A549 (cell line): Measurements from ENCODE around the gene KCNQ5.
A peak's percentile ranks its signal among the peaks of the same experiment; 100 is the strongest.

Source experiments
- ATOH8 ChIP-seq: fragments of 250-450 bp; sonication (Bioruptor Pico); IDR thresholded peaks from 2 replicates; pipeline ENCODE4 v1.5.0; 2020; ENCODE audit warnings: low read depth, mild to moderate bottlenecking, moderate library complexity
- CHD2 ChIP-seq: fragments of 150-350 bp; IDR thresholded peaks from 2 replicates; pipeline ENCODE4 v1.6.1; 2014; ENCODE audit warnings: low read length; ENCODE audit not compliant: partially characterized antibody
- CTCF ChIP-seq: fragments of >200 bp; sonication (Bioruptor Twin); formaldehyde crosslinking; IDR thresholded peaks from 3 replicates; pipeline ENCODE4 v1.5.1; 2016
- EHMT2 ChIP-seq: fragments of 200-600 bp; sonication (generic); IDR thresholded peaks from 2 replicates; pipeline ENCODE4 v1.6.1; 2016; ENCODE audit warnings: antibody characterized with exemption, low read depth, mild to moderate bottlenecking, moderate library complexity
- EP300 ChIP-seq, 2 experiments: fragments of >200 bp; sonication (Bioruptor Twin); formaldehyde crosslinking; IDR thresholded peaks; 2 replicates in 1 of 2; 3 replicates in 1 of 2; pipeline ENCODE4 v1.6.1; 2016 to 2017
- ESRRA ChIP-seq: fragments of 150-350 bp; IDR thresholded peaks from 2 replicates; pipeline ENCODE4 v1.6.1; 2014; ENCODE audit warnings: mild to moderate bottlenecking, low read length, borderline replicate concordance
- GATA3 ChIP-seq: IDR thresholded peaks from 2 replicates; pipeline ENCODE4 v1.6.1; 2012; ENCODE audit warnings: borderline replicate concordance
- HMGXB4 ChIP-seq: fragments of 250-450 bp; sonication (Bioruptor Pico); IDR thresholded peaks from 2 replicates; pipeline ENCODE4 v1.5.0; 2021; ENCODE audit warnings: mild to moderate bottlenecking, moderate library complexity, borderline replicate concordance
- JUN ChIP-seq, 2 experiments: fragments of >200 bp; sonication (Bioruptor Twin); formaldehyde crosslinking; IDR thresholded peaks; 2 replicates in 1 of 2; 3 replicates in 1 of 2; pipeline ENCODE4 v1.6.1; 2016 to 2017
- PHF8 ChIP-seq: fragments of 200-600 bp; sonication (generic); IDR thresholded peaks from 2 replicates; pipeline ENCODE4 v1.6.1; 2016; ENCODE audit warnings: low read depth, mild to moderate bottlenecking, antibody characterized with exemption, moderate library complexity, borderline replicate concordance
- RAD21 ChIP-seq, 2 experiments: fragments of >200 bp in 1 of 2; sonication (Bioruptor Twin) in 1 of 2; formaldehyde crosslinking in 1 of 2; IDR thresholded peaks in 1 of 2; conservative IDR thresholded peaks in 1 of 2; 2 replicates in 1 of 2; 3 replicates in 1 of 2; pipeline ENCODE4 v1.6.1; 2012 to 2018; ENCODE audit warnings: inconsistent platforms in 1 of 2
- RNF2 ChIP-seq: fragments of 200-600 bp; sonication (generic); IDR thresholded peaks from 2 replicates; pipeline ENCODE4 v1.6.1; 2016; ENCODE audit warnings: low read depth, mild to moderate bottlenecking, antibody characterized with exemption, moderate library complexity, borderline replicate concordance
- SMC3 ChIP-seq: fragments of >200 bp; sonication (Bioruptor Twin); formaldehyde crosslinking; IDR thresholded peaks from 3 replicates; pipeline ENCODE4 v1.6.1; 2018; ENCODE audit warnings: inconsistent platforms

GRCh38 chr6:72947534-72947933 lies 325.7 kb downstream of the KCNQ5 start:
- no peak for TF ChIP-seq CTCF
- TF ChIP-seq CHD2 = no peak
- no peak for TF ChIP-seq EP300 (IDR thresholded peaks at IDR 0.05)
- TF ChIP-seq ATOH8 (CRISPR knock-in tag) = no peak
- no peak for TF ChIP-seq RAD21 (conservative IDR thresholded peaks at IDR 0.05 in 1 of 2, IDR thresholded peaks at IDR 0.05 in 1 of 2)
- no peak for TF ChIP-seq EHMT2
- no peak for TF ChIP-seq PHF8
- TF ChIP-seq HMGXB4 (CRISPR knock-in tag) = no peak
- TF ChIP-seq ESRRA = no peak
- peak; percentile 71 for TF ChIP-seq GATA3
- no peak for TF ChIP-seq JUN (IDR thresholded peaks at IDR 0.05)
- TF ChIP-seq RNF2 = no peak
- TF ChIP-seq SMC3 = no peak
